Body of pancreas (tissue), 4 donors: Measurements from ENCODE around the gene ANO2.

ENCODE experiments used
- CTCF ChIP-seq, 7 experiments: fragments of 450-650 bp in 4 of 7; fragments of 200-600 bp in 3 of 7; sonication (generic) in 3 of 7; IDR thresholded peaks; one replicate each; pipeline ENCODE4 v1.5.1; 2016 to 2019; ENCODE audit warnings: antibody characterized with exemption in 7 of 7
- POLR2A ChIP-seq, 3 donors: fragments of 450-650 bp; IDR thresholded peaks; one replicate each; pipeline ENCODE4 v1.6.1; 2016; ENCODE audit warnings: antibody characterized with exemption in 3 of 3, mild to moderate bottlenecking in 2 of 3

DNA sequence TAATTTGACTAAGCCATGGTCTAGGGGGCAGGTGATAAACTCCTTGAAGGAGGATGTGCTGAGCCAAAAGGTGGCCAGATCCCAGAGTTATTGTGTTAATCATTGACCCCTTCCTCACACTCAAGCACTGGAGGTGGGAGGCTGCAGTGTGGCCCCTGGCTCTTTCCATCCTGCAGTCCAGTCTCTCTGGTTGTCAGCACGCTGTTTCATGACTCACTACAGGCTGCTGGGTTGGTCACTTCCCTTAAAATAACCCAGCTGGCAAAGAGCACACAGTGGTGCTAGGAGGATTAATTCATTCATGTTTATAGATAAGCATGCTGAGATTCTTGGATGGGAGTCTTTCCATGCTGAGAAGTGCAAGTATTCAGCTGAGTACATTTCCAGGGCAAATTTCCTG, 228.9 kb downstream of the ANO2 start:
- no peak for TF ChIP-seq POLR2A (IDR thresholded peaks at IDR 0.05)
- TF ChIP-seq CTCF (IDR thresholded peaks at IDR 0.05) = no peak
